GM12892 (cell line): Measurements from ENCODE around the gene COMMD10.

Experiments used
- POLR2A ChIP-seq: IDR thresholded peaks from 2 replicates; pipeline ENCODE4 v1.6.1; 2011; ENCODE audit warnings: low read depth, low read length, control low read depth
- TAF1 ChIP-seq: IDR thresholded peaks from 2 replicates; pipeline ENCODE4 v1.6.1; 2011; ENCODE audit warnings: low read depth, mild to moderate bottlenecking, control low read depth, low read length, borderline replicate concordance

DNA sequence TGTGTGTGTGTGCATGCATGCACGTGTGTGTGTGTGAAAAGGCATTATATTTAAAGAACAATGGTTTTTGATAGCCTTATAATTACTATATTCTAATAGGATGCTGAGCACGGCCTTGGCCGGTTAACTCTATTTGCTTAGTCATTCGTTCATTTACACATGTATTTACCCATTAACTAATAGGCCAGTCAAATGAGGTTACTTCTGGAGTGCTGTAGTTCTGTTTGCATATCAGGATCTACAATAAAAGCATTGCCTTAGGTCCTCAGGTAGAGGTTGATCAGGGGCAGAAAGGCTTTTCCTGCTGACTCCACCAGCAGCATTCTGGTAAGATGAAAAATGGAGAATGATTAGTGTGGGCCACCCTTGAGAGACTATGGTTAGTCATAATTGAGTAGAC is 219.0 kb downstream of the COMMD10 start:
- TF ChIP-seq TAF1 (no peak), POLR2A (no peak)
